GM10266 (cell line): Measurements from ENCODE around the gene RNF225.
"Not testable (repeated sequence)": the region's sequence is repeated elsewhere in the genome, so short reads cannot be mapped to it uniquely, and the experiment has no call there.

Source experiments
- DNase-seq: peaks from one replicate; pipeline ENCODE4 v3.0.0; 2012; ENCODE audit errors: extremely low spot score
- TF ChIP-seq, protein P1 (sequence below): IDR thresholded peaks from 2 replicates; pipeline ENCODE4 v1.5.1; 2012; ENCODE audit warnings: mild to moderate bottlenecking, low read depth; ENCODE audit not compliant: control insufficient read depth, insufficient read depth; ENCODE audit errors: missing control alignments

Gene RNF225

GRCh38 chr19:58367698-58368454 is 27.6 kb upstream of the RNF225 start:
- TF ChIP-seq, protein P1, sequence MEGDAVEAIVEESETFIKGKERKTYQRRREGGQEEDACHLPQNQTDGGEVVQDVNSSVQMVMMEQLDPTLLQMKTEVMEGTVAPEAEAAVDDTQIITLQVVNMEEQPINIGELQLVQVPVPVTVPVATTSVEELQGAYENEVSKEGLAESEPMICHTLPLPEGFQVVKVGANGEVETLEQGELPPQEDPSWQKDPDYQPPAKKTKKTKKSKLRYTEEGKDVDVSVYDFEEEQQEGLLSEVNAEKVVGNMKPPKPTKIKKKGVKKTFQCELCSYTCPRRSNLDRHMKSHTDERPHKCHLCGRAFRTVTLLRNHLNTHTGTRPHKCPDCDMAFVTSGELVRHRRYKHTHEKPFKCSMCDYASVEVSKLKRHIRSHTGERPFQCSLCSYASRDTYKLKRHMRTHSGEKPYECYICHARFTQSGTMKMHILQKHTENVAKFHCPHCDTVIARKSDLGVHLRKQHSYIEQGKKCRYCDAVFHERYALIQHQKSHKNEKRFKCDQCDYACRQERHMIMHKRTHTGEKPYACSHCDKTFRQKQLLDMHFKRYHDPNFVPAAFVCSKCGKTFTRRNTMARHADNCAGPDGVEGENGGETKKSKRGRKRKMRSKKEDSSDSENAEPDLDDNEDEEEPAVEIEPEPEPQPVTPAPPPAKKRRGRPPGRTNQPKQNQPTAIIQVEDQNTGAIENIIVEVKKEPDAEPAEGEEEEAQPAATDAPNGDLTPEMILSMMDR = no peak

GRCh38 chr19:58368561-58369360 is 26.7 kb upstream of the RNF225 start:
- DNase-seq = no peak

More at GRCh38 chr19:58367698-58368454, 27.6 kb upstream of the RNF225 start:
- DNase-seq = no peak

GRCh38 chr19:58372311-58373133 is 22.9 kb upstream of the RNF225 start:
- no peak for DNase-seq
- TF ChIP-seq, protein P1 = no peak

More at GRCh38 chr19:58368561-58369360, 26.7 kb upstream of the RNF225 start:
- TF ChIP-seq, protein P1 = no peak

DNA sequence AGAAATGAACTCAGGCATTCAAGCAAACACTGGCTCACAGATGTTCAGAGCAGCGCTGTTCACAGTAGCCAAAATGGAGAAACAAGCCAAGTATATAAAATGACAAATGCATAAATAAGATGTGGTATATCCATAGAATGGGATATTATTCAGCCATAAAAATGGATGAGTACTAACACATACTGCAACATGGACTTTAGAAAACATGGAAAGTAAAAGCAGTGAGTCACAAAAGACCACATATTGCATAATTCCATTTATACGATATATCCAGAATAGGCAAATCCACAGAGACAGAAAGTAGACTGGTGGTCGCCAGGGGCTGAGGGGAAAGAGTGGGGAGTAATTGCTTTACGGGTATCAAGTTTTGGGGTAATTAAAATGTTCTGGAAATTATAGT is 21.3 kb upstream of the RNF225 start:
- no peak for DNase-seq
- TF ChIP-seq, protein P1 = no peak

- DNase-seq = not testable (repeated sequence)
Measured at GRCh38 chr19:58376724-58377123, 18.7 kb upstream of the RNF225 start.

DNA sequence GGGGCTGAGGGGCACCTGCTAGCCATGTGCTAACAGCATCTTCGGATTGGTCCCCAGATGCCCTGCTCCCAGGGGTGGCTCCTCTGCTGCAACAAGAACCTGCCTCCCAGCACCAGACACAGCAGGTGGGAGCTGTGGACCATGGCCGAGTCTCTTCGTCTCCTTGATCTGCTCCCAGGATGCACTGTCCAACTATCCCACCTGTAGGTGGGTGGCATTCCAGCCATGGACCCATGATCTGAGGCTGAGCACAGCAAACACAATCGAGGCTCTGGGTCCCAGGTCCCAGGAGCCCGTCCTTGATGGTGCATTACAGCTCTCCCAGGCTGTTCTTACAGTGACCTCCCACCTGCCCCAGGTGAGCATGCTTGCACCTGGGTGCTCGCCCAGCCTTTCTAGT is 16.2 kb upstream of the RNF225 start:
- DNase-seq = no peak
- TF ChIP-seq, protein P1 = no peak

DNA sequence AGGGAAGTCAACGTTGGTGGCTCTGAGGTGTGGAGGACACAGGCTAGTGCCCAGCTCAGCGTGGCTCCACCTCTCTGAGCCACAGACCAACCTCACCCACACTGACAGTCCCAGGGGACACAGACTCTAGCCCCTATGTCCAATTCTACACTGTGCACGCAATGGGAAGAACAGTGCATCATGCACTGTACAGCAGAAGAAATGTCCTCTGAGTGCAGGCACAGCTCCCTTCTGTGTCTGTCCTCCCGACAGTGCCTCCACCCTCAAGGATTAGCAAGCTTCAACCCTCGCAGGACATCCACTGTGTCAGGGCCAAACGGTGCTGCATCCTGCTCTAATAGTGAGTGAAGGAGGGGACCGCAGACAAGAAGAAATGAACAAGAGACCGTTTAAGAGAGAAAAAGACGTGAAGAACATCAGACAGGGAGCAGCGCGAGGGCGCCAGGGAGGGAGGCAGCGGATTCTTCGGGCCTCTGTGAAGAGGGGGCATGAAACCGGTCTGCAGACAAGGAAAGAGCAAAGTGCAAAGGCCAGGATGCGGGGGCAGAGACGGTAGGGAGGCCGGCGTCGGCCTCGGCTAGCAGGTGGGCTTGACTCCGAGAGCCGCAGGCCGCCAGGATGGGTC is 15.3 kb upstream of the RNF225 start:
- no peak for DNase-seq
- TF ChIP-seq, protein P1 = no peak
